ENCODE data around the gene NOXO1.

NOXO1 gene

DNA sequence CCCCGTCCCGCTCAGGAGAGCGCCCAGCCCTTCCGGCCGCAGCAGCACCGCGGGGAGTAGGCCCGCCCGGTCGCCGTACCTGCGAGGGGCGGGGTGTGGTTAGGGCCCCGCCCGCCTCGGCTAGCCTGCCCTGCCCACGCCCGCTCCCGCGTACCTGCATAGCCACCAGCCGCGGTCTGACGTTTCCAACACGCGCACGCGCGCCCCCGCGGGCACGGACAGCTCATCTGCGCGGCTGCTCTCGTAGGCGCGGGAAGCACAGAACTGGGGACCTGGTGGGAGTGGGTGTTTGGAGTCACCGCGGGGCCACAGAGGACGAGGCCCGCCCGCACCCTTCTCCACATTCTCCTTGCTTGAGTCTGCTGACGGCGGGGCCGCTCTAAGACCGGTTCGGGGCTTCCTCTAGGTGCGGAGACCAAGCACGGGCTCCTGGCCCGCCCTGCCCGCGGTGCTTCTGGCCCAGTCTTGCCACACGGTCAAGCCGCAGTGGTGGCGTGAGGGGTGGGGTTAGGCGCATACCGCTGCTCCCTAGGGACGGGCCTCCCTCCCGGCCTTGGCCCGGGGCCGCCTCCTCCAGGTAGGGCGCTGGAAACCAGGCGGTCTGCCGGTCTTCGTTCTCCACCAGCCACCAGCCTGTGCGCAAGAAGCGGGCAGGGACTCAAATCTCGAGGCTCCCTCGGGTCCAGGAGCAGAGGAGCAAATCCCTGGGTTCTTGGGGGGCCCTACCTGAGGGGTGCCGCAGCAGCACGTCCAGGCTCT lies 1.8 kb downstream of the NOXO1 start:
- DNase-seq (ENCODE audit: low read depth): no peak

DNA sequence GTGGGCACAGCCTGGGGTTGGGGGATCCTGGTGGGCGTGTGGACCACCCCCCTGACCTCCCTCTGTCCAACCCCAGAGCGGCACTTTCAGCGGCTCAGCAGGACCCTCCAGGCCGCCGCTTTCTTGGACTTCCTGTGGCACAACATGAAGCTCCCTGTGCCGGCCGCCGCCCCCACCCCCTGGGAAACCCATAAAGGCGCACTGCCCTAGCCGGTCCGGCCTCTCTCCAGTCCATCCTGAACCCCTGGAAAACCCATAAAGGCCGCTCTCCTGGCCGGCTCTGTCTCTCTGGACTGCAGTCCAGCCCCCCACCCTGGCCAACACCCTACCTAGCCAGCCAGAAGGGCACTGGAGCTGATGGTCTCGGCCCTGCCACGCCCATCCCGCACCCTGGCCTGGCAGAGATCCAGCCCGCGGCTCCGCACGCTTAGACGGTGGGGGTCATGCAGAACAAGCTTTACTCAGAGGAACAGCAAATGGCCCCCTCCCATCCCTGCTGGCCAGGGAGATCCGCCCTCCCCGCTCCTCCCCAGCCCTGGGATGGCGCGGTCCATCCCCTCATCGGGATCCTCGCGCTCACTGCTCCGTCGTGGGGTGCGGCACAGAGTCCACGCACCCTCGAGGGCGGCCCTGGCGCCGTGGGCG lies 2.7 kb downstream of the NOXO1 start:
- DNase-seq (ENCODE audit: low read depth): no peak

DNA sequence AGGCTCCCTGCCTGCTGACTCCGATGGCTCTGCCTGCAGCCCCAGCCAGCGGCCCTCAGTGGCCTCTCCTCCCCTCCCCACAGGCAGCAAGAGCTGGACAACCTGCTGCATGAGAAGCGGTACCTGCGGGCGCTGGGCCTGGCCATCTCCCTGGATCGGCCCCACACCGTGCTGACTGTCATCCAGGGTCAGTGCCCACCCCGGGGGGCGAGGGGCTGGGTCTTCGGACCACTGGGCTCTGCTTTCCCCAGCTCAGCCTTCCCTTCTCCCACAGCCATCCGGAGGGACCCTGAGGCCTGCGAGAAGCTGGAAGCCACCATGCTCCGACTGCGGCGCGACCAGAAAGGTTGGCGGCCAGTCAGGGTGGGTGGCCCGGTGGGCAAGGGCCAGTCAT lies 3.4 kb downstream of the NOXO1 start:
- DNase-seq (ENCODE audit: low read depth): no peak

DNA sequence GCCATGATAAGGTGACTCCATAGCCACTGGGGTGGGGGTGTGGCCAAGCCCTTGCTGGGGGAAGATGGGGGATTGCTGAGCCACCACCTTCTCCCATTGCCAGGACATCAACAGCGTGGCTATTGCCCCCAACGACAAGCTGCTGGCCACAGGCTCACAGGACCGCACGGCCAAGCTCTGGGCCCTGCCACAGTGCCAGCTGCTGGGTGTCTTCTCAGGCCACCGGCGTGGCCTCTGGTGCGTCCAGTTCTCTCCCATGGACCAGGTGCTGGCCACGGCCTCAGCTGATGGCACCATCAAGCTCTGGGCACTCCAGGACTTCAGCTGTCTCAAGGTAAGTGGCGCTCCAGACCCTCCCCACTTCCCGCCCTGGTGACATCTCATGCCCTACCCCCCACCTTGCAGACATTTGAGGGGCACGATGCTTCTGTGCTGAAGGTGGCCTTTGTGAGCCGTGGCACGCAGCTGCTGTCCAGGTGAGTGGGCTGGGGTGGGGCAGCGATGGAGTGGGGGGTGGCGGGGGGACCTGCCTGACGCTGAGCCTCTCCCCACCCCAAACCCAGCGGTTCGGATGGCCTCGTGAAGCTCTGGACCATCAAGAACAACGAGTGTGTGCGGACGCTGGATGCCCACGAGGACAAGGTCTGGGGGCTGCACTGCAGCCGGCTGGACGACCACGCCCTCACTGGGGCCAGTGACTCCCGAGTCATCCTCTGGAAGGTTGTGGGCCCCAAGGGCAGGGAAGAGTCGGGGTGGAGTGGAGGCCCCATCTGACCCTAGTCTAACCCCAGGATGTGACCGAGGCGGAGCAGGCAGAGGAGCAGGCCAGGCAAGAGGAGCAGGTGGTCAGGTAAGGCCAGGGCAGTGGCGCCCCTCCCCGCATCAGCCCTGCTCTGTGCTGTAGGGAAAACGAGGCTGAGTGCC lies 4.1 kb downstream of the NOXO1 start:
- DNase-seq (ENCODE audit: low read depth): no peak

DNA sequence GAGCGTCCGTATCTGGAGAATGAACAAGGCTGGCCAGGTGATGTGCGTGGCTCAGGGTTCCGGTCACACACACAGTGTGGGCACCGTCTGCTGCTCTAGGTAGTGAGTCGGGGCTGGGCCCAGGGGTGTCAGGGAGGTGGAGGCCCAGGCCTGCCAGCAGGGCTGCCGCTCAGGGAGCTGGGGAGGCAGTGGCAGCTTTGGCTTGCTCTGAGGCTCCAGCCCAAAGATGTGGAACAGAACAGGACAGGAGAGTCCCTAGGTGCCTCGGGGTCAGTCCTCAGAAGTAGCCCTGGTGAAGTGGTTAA lies 5.1 kb downstream of the NOXO1 start:
- DNase-seq (ENCODE audit: low read depth): no peak

DNA sequence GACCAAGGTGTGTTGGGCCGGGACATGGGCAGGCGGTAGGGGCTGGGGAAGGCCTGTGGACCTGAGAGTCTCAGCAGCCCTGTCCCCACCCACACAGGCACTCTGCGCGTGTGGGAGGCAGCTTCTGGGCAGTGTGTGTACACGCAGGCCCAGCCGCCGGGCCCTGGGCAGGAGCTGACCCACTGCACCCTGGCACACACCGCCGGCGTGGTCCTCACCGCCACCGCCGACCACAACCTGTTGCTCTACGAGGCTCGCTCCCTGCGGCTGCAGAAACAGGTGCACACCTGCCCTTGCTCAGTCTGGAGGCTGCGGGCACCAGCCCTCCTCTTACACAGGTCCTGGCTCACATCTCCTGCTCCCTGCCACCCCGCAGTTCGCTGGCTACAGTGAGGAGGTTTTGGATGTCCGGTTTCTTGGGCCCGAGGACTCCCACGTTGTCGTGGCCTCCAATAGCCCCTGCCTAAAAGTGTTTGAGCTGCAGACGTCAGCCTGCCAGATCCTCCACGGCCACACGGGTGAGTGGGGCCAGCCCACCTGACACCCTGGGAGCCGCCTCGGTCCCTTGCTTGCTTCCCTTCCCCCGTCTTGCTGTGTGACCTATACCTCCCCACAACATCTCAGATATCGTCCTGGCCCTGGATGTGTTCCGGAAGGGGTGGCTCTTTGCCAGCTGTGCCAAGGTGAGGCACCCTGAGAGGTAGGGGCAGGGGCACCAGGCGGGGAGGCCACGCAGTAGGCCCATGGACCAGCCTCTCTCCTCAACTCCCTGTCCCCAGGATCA lies 5.6 kb downstream of the NOXO1 start:
- no peak for DNase-seq (ENCODE audit: low read depth)

DNA sequence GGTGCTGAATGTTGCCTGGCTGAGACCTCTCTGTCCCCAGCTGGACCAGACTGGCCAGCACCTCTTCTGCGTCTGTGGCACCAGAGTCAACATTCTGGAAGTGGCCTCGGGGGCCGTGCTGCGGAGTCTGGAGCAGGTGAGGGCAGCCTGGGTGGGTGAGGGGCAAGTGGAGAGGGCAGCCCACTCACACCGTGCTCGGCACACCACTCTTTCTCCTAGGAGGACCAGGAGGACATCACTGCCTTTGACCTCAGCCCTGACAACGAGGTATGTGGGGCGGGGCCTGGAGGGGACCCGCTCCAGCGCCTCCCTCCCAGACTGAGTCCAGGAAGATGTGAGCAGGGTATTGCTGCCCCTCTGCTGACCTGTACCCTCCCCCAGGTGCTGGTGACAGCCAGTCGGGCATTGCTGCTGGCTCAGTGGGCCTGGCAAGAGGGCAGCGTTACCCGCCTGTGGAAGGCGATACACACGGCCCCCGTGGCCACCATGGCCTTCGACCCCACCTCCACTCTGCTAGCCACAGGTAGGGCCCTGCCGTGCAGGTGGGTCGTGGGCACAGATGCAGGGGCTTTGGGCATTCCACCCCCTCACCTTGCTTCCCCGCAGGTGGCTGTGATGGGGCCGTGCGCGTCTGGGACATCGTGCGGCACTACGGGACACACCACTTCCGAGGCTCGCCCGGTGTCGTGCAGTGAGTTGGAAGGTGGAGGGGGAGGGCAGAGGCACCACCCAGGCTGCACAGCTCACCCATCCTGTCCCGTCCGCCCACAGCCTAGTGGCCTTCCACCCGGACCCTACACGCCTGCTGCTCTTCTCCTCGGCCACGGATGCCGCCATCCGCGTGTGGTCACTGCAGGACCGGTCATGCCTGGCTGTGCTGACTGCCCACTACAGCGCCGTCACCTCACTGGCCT lies 6.9 kb downstream of the NOXO1 start:
- DNase-seq (ENCODE audit: low read depth): no peak

DNA sequence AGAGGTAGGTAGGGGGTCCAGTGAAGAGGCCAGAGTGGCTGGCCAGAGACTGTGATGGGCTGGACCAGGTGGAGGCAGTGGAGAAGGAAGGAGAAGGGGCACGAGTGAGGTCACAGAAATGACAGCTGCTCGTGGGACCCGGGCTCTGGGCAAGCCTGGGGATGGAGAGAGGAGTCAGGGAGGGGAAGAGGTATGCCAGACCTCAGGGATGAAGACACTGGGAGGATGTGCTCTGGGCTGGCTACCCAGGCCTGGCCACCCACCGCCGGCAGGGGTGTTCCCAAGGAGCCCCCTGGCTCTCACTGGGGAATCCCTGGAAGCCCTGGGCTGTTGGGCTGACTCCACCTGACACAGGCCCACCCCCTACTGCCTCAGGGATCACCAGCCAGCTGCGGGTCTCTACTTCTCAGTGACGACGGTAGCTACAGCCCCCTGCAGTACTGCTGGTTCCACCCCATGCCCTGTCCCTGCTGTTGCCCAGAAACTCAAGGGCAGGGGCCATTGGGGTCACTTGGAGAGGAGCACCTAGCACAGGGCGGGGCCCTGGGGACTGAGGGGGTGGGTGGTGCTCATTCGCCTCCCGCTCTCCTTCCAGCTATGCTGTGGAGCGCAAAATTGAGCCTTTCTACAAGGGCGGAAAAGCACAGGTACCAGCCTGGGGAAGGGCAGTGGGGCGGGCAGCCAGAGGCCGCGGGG lies 7.7 kb downstream of the NOXO1 start:
- no peak for DNase-seq (ENCODE audit: low read depth)

DNA sequence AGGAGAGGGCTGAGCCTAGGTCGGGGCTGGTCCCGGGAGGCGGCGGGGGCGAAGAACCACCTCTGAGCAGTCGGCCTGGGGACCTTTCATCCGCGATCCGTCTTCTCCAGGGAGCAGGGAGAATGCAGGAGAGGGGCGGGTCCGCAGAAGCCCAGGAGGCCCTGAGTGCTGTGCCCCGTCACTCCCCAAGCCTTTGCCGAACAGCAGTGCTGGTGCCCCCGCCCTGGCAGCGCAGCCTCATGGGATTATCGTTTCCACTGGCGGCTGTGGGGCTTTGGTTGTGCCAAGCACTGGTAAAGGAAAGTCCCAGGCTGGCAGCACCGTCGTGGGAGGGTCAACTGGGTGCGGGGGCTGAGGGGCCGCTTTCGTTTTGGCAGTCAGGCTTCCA lies 8.8 kb downstream of the NOXO1 start:
- DNase-seq (ENCODE audit: low read depth): no peak

DNA sequence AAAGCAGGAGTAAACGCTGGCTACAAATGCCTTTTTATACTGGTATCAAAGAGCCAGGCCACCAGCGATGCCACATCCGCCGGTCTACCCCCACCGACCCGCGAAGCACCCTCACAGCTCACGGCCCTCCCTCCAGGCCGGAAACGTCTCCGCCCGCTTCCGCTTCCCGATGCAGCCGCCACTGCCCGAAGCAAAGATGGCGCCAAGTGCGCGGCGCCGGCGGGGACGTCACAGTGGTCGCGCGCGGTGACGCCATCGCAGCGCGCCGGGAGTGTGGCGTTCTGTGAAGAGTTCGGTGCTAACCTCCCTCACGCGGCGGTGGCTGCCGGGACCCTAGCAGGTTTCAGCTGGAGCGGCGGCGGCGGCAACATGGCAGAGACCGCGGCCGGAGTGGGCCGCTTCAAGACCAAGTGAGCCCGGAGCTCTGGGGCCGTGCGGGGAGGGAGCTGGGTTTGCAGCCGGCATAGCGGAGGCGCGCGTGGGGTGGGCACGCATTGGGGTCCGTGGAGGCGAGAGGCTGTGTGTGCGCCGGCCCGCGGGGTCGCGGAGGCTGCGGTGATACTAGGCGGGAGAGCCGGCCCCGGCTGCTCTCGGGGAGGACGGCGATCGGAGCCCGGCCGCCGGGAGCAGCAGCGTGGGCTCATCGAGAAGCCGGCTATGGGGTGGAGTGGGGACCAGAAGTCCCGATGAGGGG lies 9.3 kb downstream of the NOXO1 start, which contains the start of gene TBL3:
TBL3 (plus strand) TSS at position 258 of the 694 bp plus-strand sequence; CDS start at position 370, 112 bp downstream.
- peak; percentile 99 for DNase-seq (ENCODE audit: low read depth)

DNA sequence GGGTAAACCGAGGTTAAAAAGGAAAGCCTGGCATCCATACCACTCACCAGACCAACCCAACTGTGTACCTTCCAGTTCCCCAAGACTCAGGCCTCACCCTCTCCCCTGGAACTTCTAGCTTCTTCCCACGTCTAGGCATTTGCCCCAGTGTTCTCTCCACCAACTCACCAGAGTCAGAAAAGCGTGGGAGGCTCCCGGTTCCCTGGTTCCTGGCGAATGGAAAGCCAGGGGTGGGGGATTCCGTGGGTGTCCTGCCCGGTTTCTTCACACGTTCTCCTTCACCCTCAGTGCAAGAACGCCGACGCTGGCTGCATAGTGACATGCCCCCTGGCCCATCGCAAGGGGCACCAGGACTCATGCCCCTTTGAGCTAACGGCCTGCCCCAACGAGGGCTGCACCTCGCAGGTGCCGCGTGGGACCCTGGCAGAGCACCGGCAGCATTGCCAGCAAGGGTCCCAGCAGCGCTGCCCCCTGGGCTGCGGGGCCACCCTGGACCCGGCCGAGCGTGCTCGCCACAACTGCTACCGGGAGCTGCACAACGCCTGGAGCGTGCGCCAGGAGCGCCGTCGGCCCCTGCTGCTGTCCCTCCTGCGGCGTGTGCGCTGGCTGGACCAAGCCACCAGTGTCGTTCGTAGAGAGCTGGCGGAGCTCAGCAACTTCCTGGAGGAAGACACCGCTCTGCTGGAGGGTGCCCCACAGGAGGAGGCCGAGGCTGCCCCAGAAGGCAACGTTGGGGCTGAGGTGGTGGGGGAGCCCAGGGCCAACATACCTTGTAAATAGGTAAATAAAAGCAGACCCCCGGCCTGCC lies 12.9 kb downstream of the NOXO1 start:
- no peak for DNase-seq (ENCODE audit: low read depth)

DNA sequence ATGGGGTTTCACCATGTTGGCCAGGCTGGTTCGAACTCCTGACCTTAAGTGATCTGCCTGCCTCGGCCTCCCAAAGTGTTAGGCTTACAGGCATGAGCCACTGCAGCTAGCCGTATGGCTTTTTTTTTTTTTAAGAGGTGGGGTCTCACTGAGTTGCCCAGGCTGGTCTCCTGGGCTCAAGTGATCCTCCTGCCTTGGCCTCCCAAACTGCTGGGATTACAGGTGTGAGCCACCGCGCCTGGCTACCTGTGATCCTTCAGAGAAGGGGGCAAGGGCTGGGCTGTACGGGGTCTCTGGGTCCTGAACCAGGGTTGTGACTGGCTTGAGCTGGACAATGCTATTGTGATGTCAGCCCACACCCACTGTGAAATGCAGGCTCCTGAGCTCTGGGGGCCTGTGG lies 14.8 kb downstream of the NOXO1 start, which contains the start of gene RNF151:
RNF151 (plus strand) TSS at position 397 of the 400 bp plus-strand sequence. CDS start 26 bp downstream, outside the sequence.
- no peak for DNase-seq (ENCODE audit: low read depth)

DNA sequence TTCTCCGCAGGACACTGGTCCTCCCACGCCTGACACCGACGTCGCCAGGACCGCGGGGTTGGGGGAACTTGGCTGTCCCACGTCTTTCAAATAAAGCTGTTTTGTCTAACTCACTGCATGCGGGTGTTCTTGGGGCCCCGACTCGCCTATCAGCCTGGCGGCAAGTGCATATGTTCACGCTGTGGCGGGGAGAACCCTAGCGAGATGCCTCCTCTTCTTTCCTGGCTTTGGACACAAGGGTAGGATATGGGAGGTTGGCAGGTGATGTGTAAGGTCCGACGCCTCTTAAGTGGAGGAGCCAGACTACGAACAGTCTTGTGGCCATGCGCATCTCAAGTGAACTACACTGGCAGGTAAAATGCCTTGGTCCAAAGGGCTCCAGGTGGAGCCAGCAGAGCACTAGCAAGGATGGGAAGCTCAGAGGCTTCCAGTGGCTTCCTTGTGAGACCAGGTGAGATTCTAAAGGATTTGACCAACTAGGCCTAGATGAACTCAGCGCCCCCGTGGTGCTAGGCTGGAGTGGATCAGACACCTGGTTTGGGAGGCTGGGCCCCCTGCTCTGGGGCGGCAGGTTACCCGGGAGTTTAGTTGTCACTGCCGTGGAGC lies 15.8 kb downstream of the NOXO1 start:
- no peak for DNase-seq (ENCODE audit: low read depth)

DNA sequence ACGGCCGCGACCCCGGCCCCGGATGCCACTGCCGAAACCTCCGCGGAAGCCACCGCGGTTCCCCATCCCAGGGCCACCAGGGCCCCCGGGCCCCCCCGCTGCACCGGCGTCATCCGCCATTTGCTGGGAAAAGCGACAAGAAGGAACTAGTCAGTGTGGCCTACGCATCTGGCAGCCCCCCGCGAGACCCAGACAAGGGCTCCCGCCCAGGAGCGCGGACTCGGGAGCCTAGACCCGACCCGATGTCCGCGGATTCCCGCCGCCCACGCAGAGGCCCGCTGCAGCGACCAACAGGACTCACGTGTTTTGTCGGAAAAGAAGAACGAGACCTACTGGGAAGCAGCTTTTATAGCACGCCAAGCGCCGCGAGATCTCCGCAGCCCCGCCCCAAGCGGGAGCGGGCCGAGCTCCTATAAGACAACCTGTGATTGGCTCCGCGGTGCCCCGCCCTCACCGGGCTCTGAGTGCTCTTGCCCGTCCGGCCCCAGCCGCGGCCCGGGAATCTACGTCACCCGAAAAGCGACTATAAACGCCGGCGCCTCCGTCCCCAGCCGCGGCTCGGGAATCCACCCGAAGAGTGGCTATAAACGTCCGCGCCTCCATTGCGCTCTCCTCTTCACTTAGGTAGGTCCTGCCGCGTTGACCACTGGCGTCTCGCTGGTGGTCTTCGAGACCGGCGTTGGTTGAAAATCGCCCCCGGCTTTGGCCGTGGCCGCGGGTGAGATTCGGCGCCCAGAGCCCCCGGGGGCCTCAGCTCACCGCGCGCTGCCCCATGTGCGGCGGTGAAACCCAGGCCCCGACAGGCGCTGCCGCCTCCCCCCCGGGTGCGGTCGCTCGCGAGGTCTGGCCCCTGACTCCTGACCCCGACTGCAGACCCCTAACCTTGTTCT lies 16.5 kb downstream of the NOXO1 start, which contains the start of gene RPS2:
RPS2 (minus strand) TSS at position 321 of the 890 bp plus-strand sequence; CDS start at position 120, 201 bp downstream.
- peak; percentile 85 for DNase-seq (ENCODE audit: low read depth)

DNA sequence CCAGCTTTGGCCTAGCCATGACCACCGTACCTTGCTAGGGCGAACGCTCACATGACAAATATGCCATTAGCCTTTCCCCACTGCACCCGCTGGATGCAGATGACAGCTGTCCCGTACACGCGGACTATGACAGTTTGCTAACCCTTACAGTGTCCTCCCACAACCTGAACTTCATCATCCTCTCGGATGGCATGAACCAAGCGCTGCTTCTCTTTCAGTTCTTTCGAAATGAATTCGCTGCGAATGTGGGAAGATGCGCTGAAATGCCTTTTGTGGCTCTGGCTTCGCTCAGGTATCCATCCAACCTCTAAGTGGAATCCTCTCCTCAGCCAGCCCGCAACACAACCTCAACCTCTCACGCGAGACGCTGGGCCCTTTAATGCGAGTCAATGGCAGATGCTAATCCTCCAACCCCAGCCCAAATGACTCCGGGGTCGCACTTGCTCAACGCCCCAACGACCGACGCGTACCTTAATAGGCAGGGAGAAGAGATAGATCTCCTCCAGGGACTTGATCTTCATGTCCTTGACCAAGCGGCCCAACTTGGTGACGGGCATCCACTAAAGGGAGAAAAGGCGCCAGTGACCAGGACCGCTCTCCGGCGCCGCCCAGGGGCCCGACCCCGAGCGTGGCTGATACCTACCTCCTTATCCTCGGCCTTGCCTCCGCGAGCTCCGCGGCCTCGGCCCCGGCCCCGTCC lies 17.3 kb downstream of the NOXO1 start:
- DNase-seq (ENCODE audit: low read depth): peak; percentile 44

Data from stimulated activated CD8-positive, alpha-beta memory T cell treated with anti-CD3 and anti-CD28 coated beads, Interleukin-15, amount 100 ng/mL, for 24 hours (primary cell).